ENCODE measurements around the gene TCF19. TPM values are rescaled to one million over a fixed set of nuclear protein-coding genes. Genes with fewer than 3 reads are reported as not detected.

TCF19 gene
- total RNA-seq, 2 donors from 2014 or later, result 1.8 to 2.0 TPM

- Histone ChIP-seq H3K27me3 (no peaks in the 10 kb centered on the region), H3K4me3 (no peak overlapping the region), H3K9me3 (no peaks in the 10 kb centered on the region), H3K4me1 (peaks cover 6% of the 10 kb centered on the region), H3K36me3 (replicated peaks in 1 of 2; ENCODE audit: insufficient read depth in 1 of 2, low read depth in 2 of 2) (no peaks in the 10 kb centered on the region), H3K27ac (no peak overlapping the region)
- no peak for TF ChIP-seq POLR2A (IDR thresholded peaks at IDR 0.05)
- TF ChIP-seq CTCF (IDR thresholded peaks at IDR 0.05), result no peak
- 76 to 81% methylated on average over 10 of the region's 10 CpGs for WGBS, 2 donors
- intact Hi-C loops (cut with DNase I), result loop anchor here (5.0 kb wide), 1 partner anchor 57 kb away; no protein-coding TSS in a partner anchor
- DNase-seq, result no peak
- ATAC-seq, result no peak
Measured at GRCh38 chr6:31135710-31136109, 22.7 kb upstream of the TCF19 start.

GRCh38 chr6:31138982-31139381 lies 19.4 kb upstream of the TCF19 start, which contains the start of gene PSORS1C2:
Gene PSORS1C2 (minus strand): TSS chr6:31139066. CDS start chr6:31139026, 40 bp downstream.
- no peaks in the 10 kb centered on the region for H3K36me3 ChIP-seq (replicated peaks in 1 of 2; ENCODE audit: insufficient read depth in 1 of 2, low read depth in 2 of 2)
- 82 to 86% methylated on average over 4 of the region's 4 CpGs for WGBS, 2 donors
- no peaks in the 10 kb centered on the region for H3K27me3 ChIP-seq
- no peaks in the 10 kb centered on the region for H3K9me3 ChIP-seq
- no peak for ATAC-seq
- peaks cover 6% of the 10 kb centered on the region for H3K4me1 ChIP-seq
- TF ChIP-seq CTCF (IDR thresholded peaks at IDR 0.05) (no peak), POLR2A (IDR thresholded peaks at IDR 0.05) (no peak)
- no peak within 1 kb of the TSS for H3K27ac ChIP-seq
- DNase-seq, result no peak
- H3K4me3 ChIP-seq, result no peak within 1 kb of the TSS
- intact Hi-C loops (cut with DNase I), result loop anchor here (5.0 kb wide), 1 partner anchor 53 kb away; no protein-coding TSS in a partner anchor

GRCh38 chr6:31139599-31139998 lies 18.8 kb upstream of the TCF19 start:
- no peaks in the 10 kb centered on the region for H3K9me3 ChIP-seq
- intact Hi-C loops (cut with DNase I), result loop anchor here (5.0 kb wide), 1 partner anchor 53 kb away; no protein-coding TSS in a partner anchor
- DNase-seq (no peak), ATAC-seq (no peak)
- H3K4me3 ChIP-seq, result no peak overlapping the region
- peaks cover 6% of the 10 kb centered on the region for H3K4me1 ChIP-seq
- no peak overlapping the region for H3K27ac ChIP-seq
- WGBS, 2 donors, result 19 to 29% methylated on average over 4 of the region's 4 CpGs
- TF ChIP-seq CTCF (IDR thresholded peaks at IDR 0.05), result no peak
- TF ChIP-seq POLR2A (IDR thresholded peaks at IDR 0.05), result no peak
- no peaks in the 10 kb centered on the region for H3K36me3 ChIP-seq (replicated peaks in 1 of 2; ENCODE audit: insufficient read depth in 1 of 2, low read depth in 2 of 2)
- H3K27me3 ChIP-seq, result no peaks in the 10 kb centered on the region

DNA sequence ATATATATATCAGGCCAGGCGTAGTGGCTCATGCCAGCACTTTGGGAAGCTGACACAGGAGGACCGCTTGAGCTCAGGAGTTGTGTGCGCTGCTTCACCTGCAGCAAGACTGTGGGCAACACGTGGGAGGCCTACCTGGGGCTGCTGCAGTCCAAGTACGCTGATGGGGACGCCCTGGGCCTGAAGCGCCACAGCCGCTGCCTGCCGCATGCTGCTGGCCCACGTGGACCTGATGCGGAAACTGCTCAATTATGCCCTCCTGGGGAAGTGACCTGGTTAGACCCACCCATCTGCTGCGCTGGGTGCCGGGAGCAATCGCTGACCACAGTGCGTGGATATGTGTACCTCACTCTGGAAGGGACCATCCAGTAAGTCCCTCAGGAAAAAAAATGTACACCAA lies 17.7 kb upstream of the TCF19 start:
- TF ChIP-seq POLR2A (IDR thresholded peaks at IDR 0.05), result no peak
- no peak for TF ChIP-seq CTCF (IDR thresholded peaks at IDR 0.05)
- Histone ChIP-seq H3K9me3 (no peaks in the 10 kb centered on the region), H3K4me3 (no peak overlapping the region), H3K27ac (no peak overlapping the region), H3K27me3 (no peaks in the 10 kb centered on the region), H3K4me1 (peaks cover 6% of the 10 kb centered on the region), H3K36me3 (replicated peaks in 1 of 2; ENCODE audit: insufficient read depth in 1 of 2, low read depth in 2 of 2) (no peaks in the 10 kb centered on the region)
- WGBS, 2 donors, result 85 to 87% methylated on average over 9 to 15 of the region's 15 CpGs
- DNase-seq, result no peak
- no peak for ATAC-seq
- intact Hi-C loops (cut with DNase I), result no loop called here

- H3K27me3 ChIP-seq, result no peaks in the 10 kb centered on the region
- DNase-seq (no peak), ATAC-seq (no peak)
- TF ChIP-seq CTCF (IDR thresholded peaks at IDR 0.05), result no peak
- TF ChIP-seq POLR2A (IDR thresholded peaks at IDR 0.05), result no peak
- WGBS, 2 donors, result 64% methylated on average over 2 of the region's 2 CpGs
- H3K9me3 ChIP-seq, result no peaks in the 10 kb centered on the region
- H3K4me1 ChIP-seq, result peaks cover 6% of the 10 kb centered on the region
- no peak overlapping the region for H3K27ac ChIP-seq
- no peak overlapping the region for H3K4me3 ChIP-seq
- intact Hi-C loops (cut with DNase I), result no loop called here
- no peaks in the 10 kb centered on the region for H3K36me3 ChIP-seq (replicated peaks in 1 of 2; ENCODE audit: insufficient read depth in 1 of 2, low read depth in 2 of 2)
Measured at GRCh38 chr6:31142361-31142761, 16.0 kb upstream of the TCF19 start.
